HG03039 (cell line): ENCODE measurements around the gene SLC22A5.

Experiments
- ATAC-seq: cut with Tn5 transposase; IDR thresholded peaks from one replicate; pipeline ENCODE4 v1.9.1; 2021; ENCODE audit warnings: mild to moderate bottlenecking, moderate library complexity; ENCODE audit not compliant: unreplicated experiment

Gene SLC22A5

GRCh38 chr5:132365213-132365612 is 4.3 kb upstream of the SLC22A5 start:
- ATAC-seq = no peak

DNA sequence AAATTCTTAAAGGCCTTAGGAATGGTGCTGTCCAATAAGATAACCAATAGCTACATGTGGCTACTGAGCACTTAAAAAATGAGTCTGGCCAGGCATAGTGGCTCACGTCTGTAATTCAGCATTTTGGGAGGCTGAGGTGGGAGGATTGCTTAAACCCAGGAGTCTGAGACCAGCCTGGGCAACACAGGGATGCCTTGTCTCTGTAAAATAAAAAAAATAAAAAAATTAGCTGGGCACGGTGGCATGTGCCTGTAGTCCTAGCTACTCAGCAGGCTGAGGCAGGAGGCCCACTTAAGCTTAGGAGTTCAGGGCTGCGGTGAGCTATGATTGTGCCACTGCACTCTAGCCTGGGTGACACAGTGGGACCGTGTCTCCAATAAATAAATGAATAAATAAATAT is 1.3 kb upstream of the SLC22A5 start:
- ATAC-seq = no peak

- ATAC-seq = no peak
Observed at GRCh38 chr5:132369007-132369473, 470 bp upstream of the SLC22A5 start.

DNA sequence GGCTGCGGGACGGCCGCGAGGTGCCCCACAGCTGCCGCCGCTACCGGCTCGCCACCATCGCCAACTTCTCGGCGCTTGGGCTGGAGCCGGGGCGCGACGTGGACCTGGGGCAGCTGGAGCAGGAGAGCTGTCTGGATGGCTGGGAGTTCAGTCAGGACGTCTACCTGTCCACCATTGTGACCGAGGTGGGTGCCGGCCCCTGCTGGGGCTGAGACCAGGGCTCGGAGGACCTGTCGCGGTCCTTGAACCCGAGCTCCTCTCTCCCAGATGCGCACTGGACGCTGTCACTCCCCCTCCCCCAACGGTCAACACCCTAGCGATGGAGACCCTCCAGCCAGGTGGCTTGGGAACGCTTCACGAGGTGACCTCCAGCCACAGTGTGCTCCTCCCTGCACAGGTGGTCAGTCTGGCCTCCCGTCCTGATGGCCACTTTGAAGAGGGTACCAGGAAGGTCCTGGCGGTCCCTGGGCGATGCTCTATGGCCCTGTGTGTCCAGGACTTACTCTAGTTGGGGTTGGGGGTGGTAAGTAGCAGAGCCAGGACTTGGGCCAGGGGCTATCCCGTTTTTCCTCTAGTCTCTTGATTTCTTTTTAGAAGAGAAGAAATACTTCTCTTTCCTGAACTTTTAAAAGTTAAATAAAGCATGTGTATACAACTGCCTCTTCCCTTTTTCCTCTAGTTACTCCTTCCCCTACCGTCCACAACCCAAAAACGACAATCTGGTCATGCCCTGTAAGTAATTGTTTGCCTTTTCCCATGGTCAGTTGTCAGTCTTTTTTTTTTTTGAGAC is 866 bp downstream of the SLC22A5 start:
- ATAC-seq = no peak

DNA sequence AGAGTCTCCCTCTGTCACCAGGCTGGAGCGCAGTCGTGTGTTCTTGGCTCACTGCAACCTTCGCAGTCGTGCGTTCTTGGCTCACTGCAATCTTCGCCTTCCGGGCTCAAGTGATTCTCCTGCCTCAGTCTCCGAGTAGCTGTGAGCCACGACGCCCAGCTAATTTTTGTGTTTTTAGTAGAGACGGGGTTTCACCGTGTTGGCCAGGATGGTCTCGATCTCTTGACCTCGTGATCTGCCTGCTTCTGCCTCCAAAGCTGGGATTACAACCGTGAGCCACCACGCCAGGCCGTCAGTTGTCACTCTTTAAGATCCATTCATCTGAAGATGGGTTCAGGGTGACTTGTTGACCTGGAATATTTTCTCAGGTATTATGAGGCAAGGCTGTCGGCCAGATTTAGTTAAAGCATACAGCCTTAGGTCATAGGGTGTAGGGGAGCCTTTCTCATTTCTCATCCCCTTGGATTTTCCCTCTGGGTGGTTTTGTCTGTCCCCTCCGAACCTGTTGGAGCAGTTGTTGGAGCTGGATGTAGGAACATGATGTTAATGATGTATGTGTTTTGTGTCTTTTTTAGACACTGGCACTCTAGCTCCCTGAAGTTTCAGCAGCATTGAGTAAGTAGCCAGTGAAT is 1.6 kb downstream of the SLC22A5 start:
- ATAC-seq = no peak

- ATAC-seq = no peak
Observed at GRCh38 chr5:132371603-132371994, 2.1 kb downstream of the SLC22A5 start.

DNA sequence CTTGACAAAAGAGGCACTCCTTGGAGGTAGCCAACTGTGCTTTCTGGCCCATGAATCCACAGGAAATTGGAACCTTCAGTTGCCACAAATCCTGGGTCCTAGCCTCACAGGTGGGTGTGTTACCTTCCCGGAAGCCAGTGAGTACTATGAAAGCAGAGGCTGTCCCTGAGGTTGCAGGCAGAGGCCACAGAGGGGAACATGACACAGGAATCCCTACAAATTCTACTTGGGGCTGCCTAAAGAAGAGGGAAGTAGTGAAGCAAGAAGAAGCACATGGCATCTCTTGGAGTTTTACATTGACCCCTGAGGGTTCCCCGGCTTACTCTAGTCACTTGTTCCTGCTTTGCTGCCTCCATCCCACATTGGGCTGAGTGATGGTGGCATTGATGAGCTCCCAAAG is 2.6 kb downstream of the SLC22A5 start:
- ATAC-seq = no peak

GRCh38 chr5:132372542-132372941 is 3.0 kb downstream of the SLC22A5 start:
- ATAC-seq = no peak

GRCh38 chr5:132375957-132376356 is 6.4 kb downstream of the SLC22A5 start:
- ATAC-seq = no peak

DNA sequence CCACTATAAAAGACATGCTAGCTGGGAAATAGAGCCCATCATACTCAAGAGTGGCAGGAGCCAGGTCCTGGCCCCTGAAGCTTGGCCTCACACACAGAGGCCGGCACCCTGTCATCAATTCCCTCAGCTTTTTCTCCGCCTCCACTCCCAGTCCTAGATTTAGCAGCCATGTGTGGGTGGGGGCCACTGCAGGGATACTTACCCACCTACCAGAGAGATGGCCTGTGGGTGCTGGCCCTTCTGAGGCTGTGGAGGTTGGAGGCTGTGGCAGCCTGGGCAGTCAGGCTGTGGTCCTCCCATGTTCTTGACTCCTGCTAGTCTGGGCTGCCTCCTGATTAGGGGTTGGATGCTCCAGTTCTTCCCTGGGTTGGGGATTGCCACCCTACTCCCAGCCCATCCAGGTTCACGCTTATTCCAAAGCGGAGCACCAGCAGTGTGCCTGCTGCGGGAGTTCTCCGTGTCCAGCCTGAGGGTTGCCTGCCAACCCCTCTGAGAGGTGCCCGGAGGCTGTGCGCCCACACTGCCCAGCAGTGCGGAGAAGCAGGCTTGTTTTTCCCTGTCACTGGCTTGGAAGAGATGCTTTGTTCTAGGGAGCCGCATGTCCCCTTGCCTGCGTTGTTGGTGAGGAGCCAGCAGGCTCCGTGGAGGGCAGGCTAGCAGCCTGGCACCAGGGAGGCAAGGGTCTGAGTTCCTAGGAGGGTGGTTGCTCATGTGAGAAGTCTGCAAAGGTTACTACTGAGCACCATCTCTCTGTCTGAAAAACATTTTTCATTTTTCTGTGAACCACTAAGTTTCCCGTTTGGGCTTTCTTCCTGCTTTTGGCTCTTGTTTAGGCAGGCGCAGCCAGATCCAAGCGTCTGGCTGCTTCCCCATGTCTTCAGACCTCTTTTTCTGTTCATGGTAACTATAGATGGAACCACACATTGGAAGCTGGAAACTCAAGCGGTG is 7.5 kb downstream of the SLC22A5 start:
- no peak for ATAC-seq

- no peak for ATAC-seq
Observed at GRCh38 chr5:132377738-132378137, 8.2 kb downstream of the SLC22A5 start.

DNA sequence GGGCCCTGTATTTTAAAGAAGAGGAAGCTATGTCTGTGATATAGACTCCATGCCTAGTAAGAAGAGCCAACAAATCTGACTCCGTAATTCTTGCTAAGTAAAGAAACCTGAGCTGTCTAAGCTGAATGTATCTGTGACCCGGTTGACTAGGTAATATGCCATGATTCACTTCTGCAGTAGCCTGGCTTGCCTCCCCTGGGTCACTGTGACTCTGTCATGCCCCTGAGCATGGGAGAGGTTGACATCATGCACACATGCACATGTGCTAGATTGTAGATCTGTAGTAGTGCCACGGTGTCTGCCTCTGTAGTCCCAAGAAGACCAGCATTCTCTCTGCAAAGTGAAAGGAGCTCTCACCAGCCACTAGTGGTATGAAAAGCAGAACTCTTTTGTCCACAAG is 9.1 kb downstream of the SLC22A5 start:
- no peak for ATAC-seq

DNA sequence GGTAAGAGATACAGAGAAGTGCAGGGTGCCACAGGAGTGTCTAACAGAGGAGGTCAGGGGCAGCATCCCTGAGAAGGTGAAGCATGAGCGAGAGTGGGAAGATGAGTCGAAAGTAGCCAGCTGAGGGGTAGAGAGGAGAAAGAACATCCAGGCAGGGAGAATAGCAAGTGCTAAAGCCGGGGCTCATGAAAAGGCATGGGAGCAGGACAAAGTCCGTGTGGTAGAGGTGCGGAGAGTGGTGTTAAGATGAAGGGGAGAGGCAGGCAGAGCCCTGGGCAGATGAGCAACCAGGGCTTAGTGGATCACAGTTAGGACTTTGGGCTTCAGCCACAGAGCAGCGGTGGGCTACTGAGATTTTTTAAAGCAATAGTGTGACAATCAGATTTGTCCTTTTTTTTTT is 10.5 kb downstream of the SLC22A5 start:
- ATAC-seq = no peak

DNA sequence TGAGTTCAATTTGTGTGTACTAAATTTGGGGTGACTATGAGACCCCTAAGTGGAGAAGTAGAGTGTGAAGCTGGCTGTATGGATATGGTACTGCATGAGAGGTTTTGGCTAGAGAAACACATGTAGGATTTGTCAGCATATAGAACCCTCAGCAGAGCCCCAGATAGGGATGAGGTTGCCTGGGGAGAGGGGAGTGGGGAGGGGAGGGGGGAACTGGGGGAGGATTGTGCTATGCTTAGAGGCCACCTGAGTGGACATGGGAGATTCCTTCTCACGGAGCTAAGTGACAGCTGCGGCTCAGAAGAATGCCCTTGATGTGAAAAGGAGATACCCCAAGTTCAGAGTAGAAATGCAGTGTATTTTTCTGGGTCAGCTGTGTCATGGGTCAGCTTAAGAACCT is 11.2 kb downstream of the SLC22A5 start:
- ATAC-seq = no peak

GRCh38 chr5:132381614-132382013 is 12.1 kb downstream of the SLC22A5 start:
- no peak for ATAC-seq

- ATAC-seq = no peak
Observed at GRCh38 chr5:132383261-132383660, 13.8 kb downstream of the SLC22A5 start.

DNA sequence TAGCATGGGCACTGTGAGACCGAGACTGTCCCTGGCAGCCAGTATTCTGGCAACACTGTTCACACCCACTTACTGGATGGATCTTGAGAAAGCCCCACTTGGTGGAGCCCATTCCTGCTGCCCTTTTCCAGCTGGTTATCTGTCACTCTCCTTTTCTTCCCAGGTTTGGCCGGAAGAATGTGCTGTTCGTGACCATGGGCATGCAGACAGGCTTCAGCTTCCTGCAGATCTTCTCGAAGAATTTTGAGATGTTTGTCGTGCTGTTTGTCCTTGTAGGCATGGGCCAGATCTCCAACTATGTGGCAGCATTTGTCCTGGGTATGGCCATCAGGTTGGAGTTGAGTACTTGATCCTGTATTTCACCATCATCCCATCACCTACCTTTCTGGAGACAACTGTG is 14.5 kb downstream of the SLC22A5 start:
- ATAC-seq = no peak

- ATAC-seq = no peak
Observed at GRCh38 chr5:132384506-132385050, 15.1 kb downstream of the SLC22A5 start.

DNA sequence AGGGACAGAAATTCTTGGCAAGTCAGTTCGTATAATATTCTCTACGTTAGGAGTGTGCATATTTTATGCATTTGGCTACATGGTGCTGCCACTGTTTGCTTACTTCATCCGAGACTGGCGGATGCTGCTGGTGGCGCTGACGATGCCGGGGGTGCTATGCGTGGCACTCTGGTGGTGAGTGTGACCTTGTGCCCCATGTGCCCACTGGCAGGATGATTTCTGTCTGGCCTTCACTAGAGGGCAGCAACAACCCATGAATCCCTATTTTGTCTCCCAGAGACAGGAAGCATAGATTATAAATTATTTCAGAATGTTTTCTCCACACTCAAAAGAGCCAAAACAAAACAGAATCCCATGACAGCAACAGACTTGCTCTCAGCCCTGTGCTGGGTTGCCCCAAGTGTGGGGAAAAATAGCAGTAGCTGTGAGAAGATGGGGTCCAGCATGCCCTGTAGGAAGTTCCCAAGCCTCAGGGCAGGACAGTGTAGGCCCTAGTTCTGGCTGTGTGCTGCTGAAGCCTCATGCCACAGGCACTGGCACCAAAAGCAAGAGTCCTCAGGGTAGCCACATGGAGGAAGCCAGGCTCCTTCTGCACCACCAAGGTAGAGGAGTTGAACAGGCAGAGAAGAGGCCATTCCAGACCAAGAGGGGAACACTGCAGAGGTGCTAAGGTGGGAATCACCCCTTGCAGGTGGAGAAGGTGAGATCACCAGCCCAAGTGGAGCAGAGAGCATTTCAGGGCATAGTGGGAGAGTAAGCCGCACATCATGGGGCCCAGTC is 16.0 kb downstream of the SLC22A5 start:
- no peak for ATAC-seq

DNA sequence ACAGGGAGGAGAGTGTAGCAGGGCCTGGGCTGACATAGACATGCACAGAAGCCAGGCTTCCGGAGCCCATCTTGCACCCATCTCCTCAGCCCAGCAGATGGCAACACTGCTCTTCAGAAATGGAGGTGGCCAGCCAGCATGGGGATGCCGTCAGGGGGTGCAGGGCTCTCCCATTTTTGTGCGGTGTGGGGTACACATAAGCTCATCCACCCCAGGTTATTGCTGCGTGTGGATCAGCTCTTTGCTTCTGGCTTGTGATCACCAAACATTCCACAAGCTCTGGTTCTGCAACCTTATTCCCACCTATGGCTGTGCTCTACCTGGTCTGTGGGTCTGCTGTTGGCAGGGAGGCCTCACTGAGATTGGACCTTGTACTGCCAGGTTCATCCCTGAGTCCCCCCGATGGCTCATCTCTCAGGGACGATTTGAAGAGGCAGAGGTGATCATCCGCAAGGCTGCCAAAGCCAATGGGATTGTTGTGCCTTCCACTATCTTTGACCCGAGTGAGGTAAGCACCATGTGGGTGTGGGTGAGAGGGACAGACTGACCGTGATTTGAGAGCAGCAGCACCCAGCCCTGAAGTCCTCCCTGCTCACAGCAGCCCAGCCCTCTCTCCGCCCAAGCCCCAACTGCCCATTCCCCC is 17.3 kb downstream of the SLC22A5 start:
- ATAC-seq = peak; percentile 82
